ENCODE data around the gene HMGN2. TPM values are rescaled to one million over a fixed set of nuclear protein-coding genes. Genes with fewer than 3 reads are reported as not detected.

The HMGN2 gene
- total RNA-seq, 1 donor from 2014 or later = 446 TPM

- no peaks in the 10 kb centered on the region for H3K36me3 Mint-ChIP-seq (ENCODE audit: insufficient read depth)
- no peak for TF ChIP-seq CTCF (IDR thresholded peaks at IDR 0.05; ENCODE audit: unreplicated experiment)
- no peak overlapping the region for H3K27ac Mint-ChIP-seq
- no peaks in the 10 kb centered on the region for H3K9me3 Mint-ChIP-seq (ENCODE audit: low read depth)
- no peak for DNase-seq (ENCODE audit: low spot score, unreplicated experiment)
- peaks cover 2% of the 10 kb centered on the region for H3K27me3 Mint-ChIP-seq
- H3K4me1 Mint-ChIP-seq (ENCODE audit: low read depth) = no peaks in the 10 kb centered on the region
- H3K4me3 Mint-ChIP-seq (ENCODE audit: low read depth) = no peak overlapping the region
Observed at GRCh38 chr1:26490155-26490554, 17.9 kb downstream of the HMGN2 start.

DNA sequence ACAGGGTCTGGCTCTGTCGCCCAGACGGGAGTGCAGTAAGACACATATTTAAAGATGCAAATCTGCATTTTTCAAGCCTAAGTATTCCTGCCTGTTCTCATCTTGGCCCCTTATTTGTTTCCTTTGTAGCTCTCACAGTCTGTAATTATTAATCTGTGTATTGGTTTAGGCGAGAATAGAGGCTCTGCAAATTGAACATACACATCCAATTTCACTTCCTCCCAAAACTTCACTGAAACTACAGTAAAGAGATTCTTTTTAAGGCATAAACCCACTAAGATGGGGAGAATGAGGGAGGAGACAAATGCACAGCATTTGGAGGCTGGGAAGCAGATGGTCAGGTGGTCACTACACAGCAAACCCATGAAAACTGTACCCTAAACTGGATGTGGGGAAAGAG is 21.0 kb downstream of the HMGN2 start:
- no peaks in the 10 kb centered on the region for H3K36me3 Mint-ChIP-seq (ENCODE audit: insufficient read depth)
- H3K9me3 Mint-ChIP-seq (ENCODE audit: low read depth) = no peaks in the 10 kb centered on the region
- no peak overlapping the region for H3K27ac Mint-ChIP-seq
- TF ChIP-seq CTCF (IDR thresholded peaks at IDR 0.05; ENCODE audit: unreplicated experiment) = no peak
- H3K4me1 Mint-ChIP-seq (ENCODE audit: low read depth) = no peaks in the 10 kb centered on the region
- DNase-seq (ENCODE audit: low spot score, unreplicated experiment) = no peak
- H3K27me3 Mint-ChIP-seq = peaks cover 6% of the 10 kb centered on the region
- H3K4me3 Mint-ChIP-seq (ENCODE audit: low read depth) = no peak overlapping the region

DNA sequence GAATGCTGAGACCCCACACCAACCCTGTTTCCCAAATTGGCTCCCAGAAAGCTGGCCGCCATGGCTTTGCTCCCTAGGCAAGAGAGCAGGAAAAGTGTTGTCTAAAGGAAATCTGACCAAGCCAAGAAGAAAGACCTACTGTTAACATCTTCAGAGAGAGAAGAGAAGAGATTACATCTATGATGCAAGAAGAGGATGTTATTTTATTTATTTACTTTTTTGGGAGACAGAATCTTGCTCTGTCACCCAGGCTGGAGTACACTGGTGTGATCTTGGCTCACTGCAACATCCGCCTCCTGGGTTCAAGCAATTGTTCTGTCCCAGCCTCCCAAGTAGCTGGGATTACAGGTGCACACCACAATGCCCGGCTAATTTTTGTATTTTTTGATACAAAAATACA is 21.7 kb downstream of the HMGN2 start:
- no peak for TF ChIP-seq CTCF (IDR thresholded peaks at IDR 0.05; ENCODE audit: unreplicated experiment)
- no peaks in the 10 kb centered on the region for H3K36me3 Mint-ChIP-seq (ENCODE audit: insufficient read depth)
- no peaks in the 10 kb centered on the region for H3K4me1 Mint-ChIP-seq (ENCODE audit: low read depth)
- H3K27me3 Mint-ChIP-seq = peaks cover 7% of the 10 kb centered on the region
- no peak for DNase-seq (ENCODE audit: low spot score, unreplicated experiment)
- H3K9me3 Mint-ChIP-seq (ENCODE audit: low read depth) = no peaks in the 10 kb centered on the region
- H3K27ac Mint-ChIP-seq = no peak overlapping the region
- no peak overlapping the region for H3K4me3 Mint-ChIP-seq (ENCODE audit: low read depth)

DNA sequence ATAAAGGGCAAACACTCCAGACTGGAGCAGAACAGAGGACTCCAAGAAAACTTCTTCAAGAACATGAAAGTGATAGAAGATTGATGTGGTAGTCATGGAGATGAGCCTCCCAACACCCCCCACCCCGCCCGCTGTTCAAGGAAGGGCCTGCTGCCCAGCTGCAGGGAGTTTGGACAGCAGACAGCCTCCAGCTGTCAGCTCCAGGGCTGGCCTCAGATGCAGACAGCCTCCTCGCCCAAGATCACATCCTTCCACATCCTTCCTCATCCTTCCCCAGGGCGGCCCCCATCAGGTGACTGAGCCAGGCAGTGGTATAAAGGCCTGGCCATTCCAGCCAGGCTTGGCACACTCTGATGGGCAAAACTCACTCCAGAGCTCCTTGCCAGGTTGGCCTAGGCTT is 24.6 kb downstream of the HMGN2 start:
- no peak overlapping the region for H3K4me3 Mint-ChIP-seq (ENCODE audit: low read depth)
- no peak overlapping the region for H3K27ac Mint-ChIP-seq
- no peaks in the 10 kb centered on the region for H3K36me3 Mint-ChIP-seq (ENCODE audit: insufficient read depth)
- no peak for DNase-seq (ENCODE audit: low spot score, unreplicated experiment)
- no peak for TF ChIP-seq CTCF (IDR thresholded peaks at IDR 0.05; ENCODE audit: unreplicated experiment)
- no peaks in the 10 kb centered on the region for H3K9me3 Mint-ChIP-seq (ENCODE audit: low read depth)
- H3K27me3 Mint-ChIP-seq = peaks cover 9% of the 10 kb centered on the region
- no peaks in the 10 kb centered on the region for H3K4me1 Mint-ChIP-seq (ENCODE audit: low read depth)

GRCh38 chr1:26498894-26499293 is 26.7 kb downstream of the HMGN2 start:
- H3K27ac Mint-ChIP-seq = no peak overlapping the region
- peak overlapping the region; percentile 29 for H3K4me3 Mint-ChIP-seq (ENCODE audit: low read depth)
- H3K9me3 Mint-ChIP-seq (ENCODE audit: low read depth) = no peaks in the 10 kb centered on the region
- no peaks in the 10 kb centered on the region for H3K4me1 Mint-ChIP-seq (ENCODE audit: low read depth)
- H3K36me3 Mint-ChIP-seq (ENCODE audit: insufficient read depth) = no peaks in the 10 kb centered on the region
- no peak for TF ChIP-seq CTCF (IDR thresholded peaks at IDR 0.05; ENCODE audit: unreplicated experiment)
- peaks cover 7% of the 10 kb centered on the region for H3K27me3 Mint-ChIP-seq
- DNase-seq (ENCODE audit: low spot score, unreplicated experiment) = no peak

Data from progenitor cell of endocrine pancreas (in vitro differentiated cells).